Endothelial cell of umbilical vein (primary cell): ENCODE results near the gene MANBA.

Experiments
- CTCF ChIP-seq, 2 donors: IDR thresholded peaks; 1 replicate in 1 of 2; 2 replicates in 1 of 2; pipeline ENCODE4 v1.5.1; 2011; ENCODE audit warnings: low read length in 2 of 2, mild to moderate bottlenecking in 2 of 2, moderate library complexity in 2 of 2, control low read depth in 1 of 2, inconsistent platforms in 1 of 2, low read depth in 1 of 2; ENCODE audit not compliant: insufficient read depth in 1 of 2; ENCODE audit errors: extremely low read depth in 1 of 2
- EZH2 ChIP-seq: IDR thresholded peaks from 2 replicates; pipeline ENCODE4 v1.6.1; 2012; ENCODE audit warnings: borderline replicate concordance, low read depth, mild to moderate bottlenecking, moderate library complexity, low read length, inconsistent platforms; ENCODE audit not compliant: severe bottlenecking
- POLR2A ChIP-seq: IDR thresholded peaks from 2 replicates; pipeline ENCODE4 v1.6.1; 2012; ENCODE audit warnings: low read depth, mild to moderate bottlenecking, control low read depth, low read length
- POLR2AphosphoS5 ChIP-seq: IDR thresholded peaks from 2 replicates; pipeline ENCODE4 v1.6.1; 2012; ENCODE audit warnings: low read depth, mild to moderate bottlenecking, control low read depth, low read length, moderate library complexity; ENCODE audit not compliant: insufficient read depth
- TF ChIP-seq, protein P1 (sequence below): IDR thresholded peaks from 2 replicates; pipeline ENCODE4 v1.6.1; 2011; ENCODE audit not compliant: insufficient read depth, insufficient read length

DNA sequence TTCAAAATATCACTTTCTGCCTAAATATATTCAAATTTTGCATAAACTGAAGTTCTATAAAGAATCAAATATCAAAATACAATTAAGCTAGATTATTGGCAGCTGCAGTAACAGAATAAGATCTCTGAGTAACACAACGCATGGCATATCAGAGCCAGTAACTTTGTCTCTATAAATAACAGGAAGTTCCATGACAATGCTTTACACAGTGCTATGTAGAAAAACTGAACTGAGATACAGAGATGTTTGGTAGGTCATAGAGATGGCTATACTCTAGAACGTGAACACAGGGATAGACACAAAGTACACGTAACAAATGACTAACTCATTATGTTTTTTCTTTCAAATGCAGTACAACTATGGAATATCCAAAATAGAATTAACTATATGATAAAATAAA lies 48.4 kb upstream of the MANBA start:
- TF ChIP-seq CTCF (IDR thresholded peaks at IDR 0.05; ENCODE audit: extremely low read depth in 1 of 2, insufficient read depth in 1 of 2, low read depth in 1 of 2, low read length in 2 of 2) (no peak), POLR2AphosphoS5 (no peak), POLR2A (no peak), EZH2 (no peak)
- TF ChIP-seq, protein P1, sequence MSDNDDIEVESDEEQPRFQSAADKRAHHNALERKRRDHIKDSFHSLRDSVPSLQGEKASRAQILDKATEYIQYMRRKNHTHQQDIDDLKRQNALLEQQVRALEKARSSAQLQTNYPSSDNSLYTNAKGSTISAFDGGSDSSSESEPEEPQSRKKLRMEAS, result no peak
